ENCODE results near the gene SH3GL1.

Gene SH3GL1

GRCh38 chr19:4313847-4314490 is 86.4 kb downstream of the SH3GL1 start:
- no peak for DNase-seq
